Measurements from ENCODE around the gene RIPK1.
"Not testable (repeated sequence)": the region's sequence is repeated elsewhere in the genome, so short reads cannot be mapped to it uniquely, and the experiment has no call there.

RIPK1 gene

GRCh38 chr6:3023663-3024483 is 44.4 kb upstream of the RIPK1 start:
- Mint-ChIP-seq H3K36me3 (ENCODE audit: low read depth) (peaks cover 30% of the 10 kb centered on the region), H3K4me3 (peak overlapping the region; percentile 19), H3K4me1 (peaks cover 44% of the 10 kb centered on the region), H3K27ac (no peak overlapping the region), H3K9me3 (peaks cover 16% of the 10 kb centered on the region), H3K27me3 (ENCODE audit: low read depth, poor library complexity) (no peaks in the 10 kb centered on the region)
- TF ChIP-seq, protein P1, sequence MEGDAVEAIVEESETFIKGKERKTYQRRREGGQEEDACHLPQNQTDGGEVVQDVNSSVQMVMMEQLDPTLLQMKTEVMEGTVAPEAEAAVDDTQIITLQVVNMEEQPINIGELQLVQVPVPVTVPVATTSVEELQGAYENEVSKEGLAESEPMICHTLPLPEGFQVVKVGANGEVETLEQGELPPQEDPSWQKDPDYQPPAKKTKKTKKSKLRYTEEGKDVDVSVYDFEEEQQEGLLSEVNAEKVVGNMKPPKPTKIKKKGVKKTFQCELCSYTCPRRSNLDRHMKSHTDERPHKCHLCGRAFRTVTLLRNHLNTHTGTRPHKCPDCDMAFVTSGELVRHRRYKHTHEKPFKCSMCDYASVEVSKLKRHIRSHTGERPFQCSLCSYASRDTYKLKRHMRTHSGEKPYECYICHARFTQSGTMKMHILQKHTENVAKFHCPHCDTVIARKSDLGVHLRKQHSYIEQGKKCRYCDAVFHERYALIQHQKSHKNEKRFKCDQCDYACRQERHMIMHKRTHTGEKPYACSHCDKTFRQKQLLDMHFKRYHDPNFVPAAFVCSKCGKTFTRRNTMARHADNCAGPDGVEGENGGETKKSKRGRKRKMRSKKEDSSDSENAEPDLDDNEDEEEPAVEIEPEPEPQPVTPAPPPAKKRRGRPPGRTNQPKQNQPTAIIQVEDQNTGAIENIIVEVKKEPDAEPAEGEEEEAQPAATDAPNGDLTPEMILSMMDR (IDR thresholded peaks at IDR 0.05), result no peak
- peak; percentile 24 for DNase-seq

DNA sequence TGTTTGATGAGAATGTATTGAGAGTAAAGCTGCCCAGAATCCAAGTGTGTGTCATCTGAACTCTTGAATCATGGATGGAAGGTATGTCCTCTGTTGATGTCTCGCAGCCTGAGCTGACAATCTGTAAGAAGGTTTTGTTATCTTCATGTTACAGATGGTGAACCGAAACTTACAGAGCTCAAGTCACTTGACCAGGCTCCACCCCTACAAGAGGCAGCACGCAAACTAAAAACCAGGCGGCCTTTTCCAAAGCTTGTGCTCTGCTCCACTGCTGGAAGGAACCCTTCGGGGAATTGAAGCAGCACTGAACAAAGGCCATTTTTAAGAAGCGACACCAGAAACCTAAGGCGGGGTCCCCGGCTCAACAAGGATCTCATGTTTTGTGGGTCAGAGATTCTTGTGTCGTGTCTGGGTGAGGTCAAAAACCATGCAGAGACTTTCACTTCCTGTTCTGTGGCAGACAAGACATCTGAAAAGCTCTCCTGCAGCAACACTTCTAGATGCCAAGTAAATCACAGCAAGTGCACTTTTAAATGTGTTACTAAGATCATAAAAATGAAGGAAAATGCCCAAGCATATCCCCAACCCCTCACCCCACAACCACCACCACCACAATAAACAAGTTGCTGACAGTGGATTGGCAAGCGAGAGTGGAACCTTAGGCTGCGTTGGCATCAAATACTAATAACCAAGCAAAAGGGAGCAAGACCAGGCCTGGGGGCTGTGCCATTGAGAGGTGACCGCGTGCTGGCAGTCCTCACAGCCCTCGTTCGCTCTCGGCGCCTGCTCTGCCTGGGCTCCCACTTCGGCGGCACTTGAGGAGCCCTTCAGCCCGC is 41.3 kb upstream of the RIPK1 start:
- DNase-seq, result no peak
- TF ChIP-seq, protein P1 (IDR thresholded peaks at IDR 0.05), result no peak
- H3K36me3 Mint-ChIP-seq (ENCODE audit: low read depth), result peaks cover 12% of the 10 kb centered on the region
- peaks cover 44% of the 10 kb centered on the region for H3K4me1 Mint-ChIP-seq
- peaks cover 16% of the 10 kb centered on the region for H3K9me3 Mint-ChIP-seq
- peak overlapping the region; percentile 88 for H3K27ac Mint-ChIP-seq
- H3K27me3 Mint-ChIP-seq (ENCODE audit: low read depth, poor library complexity), result no peaks in the 10 kb centered on the region
- no peak overlapping the region for H3K4me3 Mint-ChIP-seq

- H3K36me3 Mint-ChIP-seq (ENCODE audit: low read depth); H3K4me3 Mint-ChIP-seq; DNase-seq; H3K27me3 Mint-ChIP-seq (ENCODE audit: low read depth, poor library complexity); H3K27ac Mint-ChIP-seq: not testable (repeated sequence)
- Mint-ChIP-seq H3K4me1 (peaks cover 40% of the 10 kb centered on the region), H3K9me3 (peaks cover 12% of the 10 kb centered on the region)
These were observed 40.1 kb upstream of the RIPK1 start for GRCh38 chr6:3028156-3028555.

GRCh38 chr6:3031857-3032640 is 36.2 kb upstream of the RIPK1 start:
- no peaks in the 10 kb centered on the region for H3K27me3 Mint-ChIP-seq (ENCODE audit: low read depth, poor library complexity)
- peaks cover 9% of the 10 kb centered on the region for H3K4me1 Mint-ChIP-seq
- TF ChIP-seq, protein P1 (IDR thresholded peaks at IDR 0.05), result no peak
- no peak overlapping the region for H3K4me3 Mint-ChIP-seq
- H3K36me3 Mint-ChIP-seq (ENCODE audit: low read depth), result peaks cover 8% of the 10 kb centered on the region
- H3K9me3 Mint-ChIP-seq, result peaks cover 28% of the 10 kb centered on the region
- no peak overlapping the region for H3K27ac Mint-ChIP-seq
- DNase-seq, result no peak

DNA sequence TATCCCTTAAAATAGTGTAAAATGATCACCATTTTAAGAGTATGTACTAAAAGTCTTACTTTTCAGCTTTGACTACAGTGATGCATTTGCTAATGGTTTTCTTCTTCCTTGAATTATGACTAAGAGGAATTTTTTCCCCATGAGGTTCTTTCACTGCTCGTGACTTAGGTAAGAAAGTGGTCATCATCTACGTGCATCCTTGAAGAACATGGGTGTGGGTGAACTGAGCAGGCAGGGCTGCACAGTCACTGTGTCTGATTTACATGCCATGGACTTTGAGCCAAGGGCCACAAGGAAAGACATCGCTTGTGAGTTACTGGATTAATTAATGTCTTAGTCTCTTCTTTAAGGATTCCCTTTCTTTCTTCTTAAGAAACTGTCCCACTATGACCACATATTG is 35.3 kb upstream of the RIPK1 start:
- TF ChIP-seq, protein P1 (IDR thresholded peaks at IDR 0.05), result no peak
- H3K36me3 Mint-ChIP-seq (ENCODE audit: low read depth), result peaks cover 8% of the 10 kb centered on the region
- H3K27me3 Mint-ChIP-seq (ENCODE audit: low read depth, poor library complexity), result no peaks in the 10 kb centered on the region
- H3K27ac Mint-ChIP-seq, result no peak overlapping the region
- DNase-seq, result no peak
- no peak overlapping the region for H3K4me3 Mint-ChIP-seq
- peaks cover 15% of the 10 kb centered on the region for H3K4me1 Mint-ChIP-seq
- peaks cover 27% of the 10 kb centered on the region for H3K9me3 Mint-ChIP-seq

- no peak overlapping the region for H3K27ac Mint-ChIP-seq
- H3K27me3 Mint-ChIP-seq (ENCODE audit: low read depth, poor library complexity), result no peaks in the 10 kb centered on the region
- no peak overlapping the region for H3K4me3 Mint-ChIP-seq
- peaks cover 8% of the 10 kb centered on the region for H3K36me3 Mint-ChIP-seq (ENCODE audit: low read depth)
- TF ChIP-seq, protein P1 (IDR thresholded peaks at IDR 0.05), result no peak
- DNase-seq, result no peak
- H3K4me1 Mint-ChIP-seq, result peaks cover 20% of the 10 kb centered on the region
- peaks cover 27% of the 10 kb centered on the region for H3K9me3 Mint-ChIP-seq
These were observed 34.6 kb upstream of the RIPK1 start for GRCh38 chr6:3033652-3034051.

Measured in nephron progenitor cell (in vitro differentiated cells).